Natural killer cell treated with Interleukin-12 subunit alpha and Interleukin-12 subunit beta and Interleukin-15 and Interleukin-18, amount 100 ng/mL, for 72 hours (primary cell): ENCODE results near the gene ANKRD44. TPM values are rescaled to one million over a fixed set of nuclear protein-coding genes. Genes with fewer than 3 reads are reported as not detected.
"Not testable (repeated sequence)": the region's sequence is repeated elsewhere in the genome, so short reads cannot be mapped to it uniquely, and the experiment has no call there.

Experiments used
- ATAC-seq, 2 donors: fragments of 150-1000 bp; cut with Tn5 transposase in 1 of 2; sonication (Bioruptor Pico), chemical (Tn5 transposase) in 1 of 2; 2 replicates each; pipeline ENCODE4 v1.10.0; 2021
- DNase-seq: peaks from one replicate; pipeline ENCODE4 v3.0.0; 2022; ENCODE audit warnings: low spot score
- H3K27ac Mint-ChIP-seq, 2 donors: 1 replicate in 1 of 2; 2 replicates in 1 of 2; pipeline ENCODE4 v1.8.0; 2022; ENCODE audit warnings: mixed read lengths in 2 of 2, mild to moderate bottlenecking in 1 of 2, moderate library complexity in 1 of 2
- H3K27me3 Mint-ChIP-seq, 2 donors: 1 replicate in 1 of 2; 2 replicates in 1 of 2; pipeline ENCODE4 v1.8.0; 2022; ENCODE audit warnings: mixed read lengths in 2 of 2
- H3K36me3 Mint-ChIP-seq: one replicate; pipeline ENCODE4 v1.8.0; 2022; ENCODE audit warnings: mixed read lengths
- H3K4me1 Mint-ChIP-seq, 2 donors: 1 replicate in 1 of 2; 2 replicates in 1 of 2; pipeline ENCODE4 v1.8.0; 2022; ENCODE audit warnings: low read depth in 2 of 2, mixed read lengths in 2 of 2, mild to moderate bottlenecking in 1 of 2
- H3K4me3 Mint-ChIP-seq: one replicate; pipeline ENCODE4 v1.8.0; 2022; ENCODE audit warnings: mixed read lengths
- H3K9me3 Mint-ChIP-seq: 2 replicates; pipeline ENCODE4 v1.8.0; 2022; ENCODE audit warnings: mixed read lengths
- total RNA-seq, 2 donors: library from RNA; stranded (reverse); gene quantifications; one replicate each; pipeline ENCODE4 v1.2.3, GENCODE V29; 2022

Gene ANKRD44
- total RNA-seq, 2 donors from 2014 or later = 307 to 413 TPM

DNA sequence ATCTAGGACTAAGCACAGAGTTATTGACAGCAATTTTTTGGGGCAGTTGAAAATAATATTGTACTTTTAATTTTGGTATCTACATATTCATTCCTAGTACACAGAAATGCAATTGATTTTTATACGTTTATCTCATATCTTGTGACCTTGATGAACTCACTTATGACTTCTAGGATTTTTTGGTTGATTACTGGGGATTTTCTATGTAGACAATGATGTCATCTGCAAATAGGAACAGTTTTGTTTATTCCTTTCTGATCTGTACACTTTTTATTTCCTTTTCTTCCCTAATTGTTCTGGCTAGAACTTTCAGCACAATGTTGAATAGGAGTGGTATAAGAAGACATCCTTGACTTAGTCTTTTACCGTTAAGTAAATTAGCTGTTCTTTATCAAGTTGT lies 240.6 kb downstream of the ANKRD44 start:
- peaks cover 52 to 62% of the 10 kb centered on the region in 2 donors for H3K4me1 Mint-ChIP-seq

DNA sequence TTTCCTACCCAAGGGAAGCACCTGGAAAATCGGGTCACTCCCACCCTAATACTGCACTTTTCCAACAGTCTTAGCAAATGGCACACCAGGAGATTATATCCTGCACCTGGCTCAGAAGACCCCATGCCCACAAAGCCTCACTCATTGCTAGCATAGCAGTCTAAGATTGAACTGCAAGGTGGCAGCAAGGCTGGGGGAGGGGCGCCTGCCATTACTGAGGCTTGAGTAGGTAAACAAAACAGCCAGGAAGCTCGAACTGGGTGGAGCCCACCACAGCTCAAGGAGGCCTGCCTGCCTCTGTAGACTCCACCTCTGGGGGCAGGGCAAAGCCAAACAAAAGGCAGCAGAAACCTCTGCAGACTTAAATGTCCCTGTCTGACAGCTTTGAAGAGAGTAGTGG lies 248.0 kb downstream of the ANKRD44 start:
- H3K27me3 Mint-ChIP-seq, ATAC-seq, H3K4me3 Mint-ChIP-seq, H3K9me3 Mint-ChIP-seq, DNase-seq: not testable (repeated sequence)
- H3K27ac Mint-ChIP-seq = peak overlapping the region in 1 of 2 donors; percentile 68
- peaks cover 31 to 33% of the 10 kb centered on the region in 2 donors for H3K4me1 Mint-ChIP-seq
- H3K36me3 Mint-ChIP-seq = peaks cover 23% of the 10 kb centered on the region

More for the DNA sequence above, 240.6 kb downstream of the ANKRD44 start:
- Mint-ChIP-seq H3K9me3 (no peaks in the 10 kb centered on the region), H3K27me3 (no peaks in the 10 kb centered on the region), H3K27ac (peak overlapping the region; percentile 73 to 85), H3K4me3 (no peak overlapping the region), H3K36me3 (peaks cover 43% of the 10 kb centered on the region)
- DNase-seq (no peak), ATAC-seq (no peak)

DNA sequence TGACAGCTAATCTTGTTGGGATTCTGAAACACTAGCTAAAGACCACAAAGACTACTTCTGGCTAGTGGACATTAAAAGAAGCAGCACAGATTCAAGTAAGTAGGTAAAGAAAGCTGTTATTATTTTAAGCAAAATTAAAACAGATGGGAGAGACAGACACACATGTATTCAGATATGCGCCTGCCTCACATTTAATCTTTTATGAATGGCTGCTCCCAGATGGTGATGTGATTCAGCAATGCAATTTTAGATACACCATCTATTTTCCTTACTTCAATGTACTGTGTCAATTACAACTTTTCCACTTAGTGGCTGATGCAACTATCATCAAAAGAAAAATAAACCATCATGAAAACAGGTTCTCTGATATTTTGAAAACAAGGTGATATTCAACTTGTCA lies 251.1 kb downstream of the ANKRD44 start:
- H3K4me1 Mint-ChIP-seq = peaks cover 25 to 27% of the 10 kb centered on the region in 2 donors
- H3K27me3 Mint-ChIP-seq = no peaks in the 10 kb centered on the region
- H3K27ac Mint-ChIP-seq = no peak overlapping the region
- H3K9me3 Mint-ChIP-seq = peaks cover 12% of the 10 kb centered on the region
- H3K4me3 Mint-ChIP-seq = no peak overlapping the region
- H3K36me3 Mint-ChIP-seq = peaks cover 35% of the 10 kb centered on the region
- no peak for ATAC-seq
- DNase-seq = no peak

DNA sequence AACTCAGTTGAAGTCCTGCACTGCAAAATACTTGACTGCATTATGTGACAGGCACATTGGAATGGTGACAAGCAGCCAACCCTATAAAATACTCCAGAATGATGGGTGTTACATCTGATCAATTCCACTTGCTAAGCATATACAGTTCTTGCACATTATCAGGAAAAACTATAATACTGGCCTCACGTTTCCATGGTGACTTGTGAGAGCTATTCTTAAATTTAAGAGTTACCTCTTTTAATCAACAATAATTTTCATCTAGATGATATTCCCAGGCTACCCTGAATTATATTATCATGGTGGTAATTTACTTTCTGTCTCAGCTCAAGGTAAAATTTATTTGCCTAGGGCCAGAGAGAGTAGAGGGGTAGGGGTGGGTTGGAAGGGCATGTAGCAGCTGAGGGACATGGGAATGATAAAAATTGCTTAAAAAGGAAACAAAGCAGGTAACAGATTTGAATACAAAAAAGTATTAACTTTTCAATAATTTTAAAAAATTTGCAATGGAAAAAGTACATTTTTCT lies 251.7 kb downstream of the ANKRD44 start:
- Mint-ChIP-seq H3K27ac (no peak overlapping the region), H3K36me3 (peaks cover 35% of the 10 kb centered on the region), H3K4me1 (peaks cover 24 to 27% of the 10 kb centered on the region in 2 donors), H3K27me3 (no peaks in the 10 kb centered on the region), H3K4me3 (no peak overlapping the region), H3K9me3 (peaks cover 12% of the 10 kb centered on the region)
- ATAC-seq (no peak), DNase-seq (no peak)

DNA sequence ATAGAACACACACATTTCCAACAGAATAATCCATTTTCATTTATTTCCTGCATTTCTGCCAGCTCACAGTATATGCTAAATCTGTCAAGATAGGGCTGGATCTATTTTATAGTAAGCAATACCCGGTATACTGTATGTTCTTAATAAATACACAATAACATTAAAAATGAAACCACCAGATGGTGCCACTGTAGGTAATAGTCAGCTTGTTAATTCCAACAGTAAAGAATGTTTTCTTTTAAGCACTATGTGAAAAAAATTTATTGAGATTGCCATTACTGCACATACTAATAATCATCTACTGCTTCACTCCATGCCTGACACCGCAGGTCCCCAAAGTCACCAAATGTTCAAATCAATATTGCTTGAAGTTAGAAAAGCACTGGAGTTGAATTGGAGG lies 252.6 kb downstream of the ANKRD44 start:
- H3K4me3 Mint-ChIP-seq = no peak overlapping the region
- DNase-seq = no peak
- H3K4me1 Mint-ChIP-seq = peaks cover 18 to 30% of the 10 kb centered on the region in 2 donors
- H3K27ac Mint-ChIP-seq = no peak overlapping the region
- no peaks in the 10 kb centered on the region for H3K27me3 Mint-ChIP-seq
- no peak for ATAC-seq
- H3K9me3 Mint-ChIP-seq = peaks cover 9% of the 10 kb centered on the region
- peaks cover 35% of the 10 kb centered on the region for H3K36me3 Mint-ChIP-seq

DNA sequence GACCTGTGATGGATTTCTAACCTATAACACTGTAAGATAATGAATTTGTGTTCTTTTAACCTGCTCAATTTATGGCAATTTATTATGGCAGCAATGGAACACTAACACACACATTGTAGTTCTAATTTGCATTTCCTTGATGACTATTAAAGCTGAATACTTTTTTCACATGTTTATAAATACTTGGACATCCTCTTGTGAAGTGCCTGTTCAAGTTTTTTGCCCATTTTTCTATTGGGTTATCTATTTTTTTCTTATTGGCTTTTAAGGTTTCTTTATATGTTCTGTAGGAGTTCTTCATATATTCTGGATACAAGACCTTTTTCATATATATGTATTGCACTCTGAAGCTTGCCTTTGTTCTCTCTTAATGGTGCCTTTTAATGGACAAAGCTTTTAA lies 255.5 kb downstream of the ANKRD44 start:
- no peaks in the 10 kb centered on the region for H3K27me3 Mint-ChIP-seq
- peaks cover 37% of the 10 kb centered on the region for H3K36me3 Mint-ChIP-seq
- H3K9me3 Mint-ChIP-seq = peaks cover 9% of the 10 kb centered on the region
- DNase-seq (no peak), ATAC-seq (no peak)
- H3K4me1 Mint-ChIP-seq = peaks cover 17 to 31% of the 10 kb centered on the region in 2 donors
- peak overlapping the region; percentile 15 to 70 for H3K27ac Mint-ChIP-seq
- H3K4me3 Mint-ChIP-seq = peak overlapping the region; percentile 47

DNA sequence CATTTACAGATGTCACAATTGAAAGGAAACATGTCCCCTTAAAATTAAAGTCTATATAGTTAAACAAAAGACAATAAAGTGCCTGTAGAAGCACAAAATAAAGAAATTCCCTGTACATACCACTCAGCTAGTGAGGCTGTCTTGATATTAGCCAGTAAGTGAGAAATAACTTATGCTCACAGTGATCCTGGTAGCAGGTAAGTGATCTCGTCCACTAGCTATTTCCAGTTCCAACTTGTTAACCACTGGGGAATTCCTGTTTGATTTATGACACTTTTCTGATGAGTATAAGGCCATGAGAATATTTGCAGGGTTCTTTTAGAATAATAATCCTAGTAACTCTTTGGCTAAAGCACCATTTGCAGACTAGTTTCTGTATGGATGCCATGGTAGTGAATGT lies 256.1 kb downstream of the ANKRD44 start:
- Mint-ChIP-seq H3K9me3 (peaks cover 9% of the 10 kb centered on the region), H3K4me1 (peaks cover 17 to 31% of the 10 kb centered on the region in 2 donors), H3K36me3 (peaks cover 44% of the 10 kb centered on the region), H3K27ac (peak overlapping the region; percentile 15 to 70), H3K27me3 (no peaks in the 10 kb centered on the region), H3K4me3 (peak overlapping the region; percentile 47)
- peak; percentile 81 to 83 for ATAC-seq
- DNase-seq = no peak

DNA sequence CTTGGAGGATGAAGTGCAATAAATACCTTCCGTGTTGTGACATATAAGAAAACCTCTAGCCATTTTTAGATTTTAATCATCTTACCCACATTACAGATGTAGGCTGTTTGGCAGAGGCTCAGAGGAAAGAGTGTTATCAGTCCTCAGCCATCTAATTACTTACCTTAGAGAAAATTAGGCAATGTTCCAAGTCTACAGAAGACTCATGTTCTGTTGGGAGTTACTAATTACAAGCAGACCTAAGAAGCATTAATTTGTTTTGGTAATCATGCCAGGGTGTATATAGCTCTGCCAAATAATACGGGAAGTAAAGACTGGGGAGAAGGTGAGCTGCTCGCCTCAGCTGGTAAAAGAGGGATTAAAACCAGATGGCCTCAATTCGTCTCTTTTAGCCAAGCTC lies 258.2 kb downstream of the ANKRD44 start:
- H3K36me3 Mint-ChIP-seq = peaks cover 48% of the 10 kb centered on the region
- H3K4me3 Mint-ChIP-seq = no peak overlapping the region
- no peaks in the 10 kb centered on the region for H3K27me3 Mint-ChIP-seq
- peaks cover 9% of the 10 kb centered on the region for H3K9me3 Mint-ChIP-seq
- peak overlapping the region; percentile 33 to 62 for H3K27ac Mint-ChIP-seq
- ATAC-seq (peak in 1 of 2 donors; percentile 56), DNase-seq (no peak)
- H3K4me1 Mint-ChIP-seq = peaks cover 17 to 31% of the 10 kb centered on the region in 2 donors

DNA sequence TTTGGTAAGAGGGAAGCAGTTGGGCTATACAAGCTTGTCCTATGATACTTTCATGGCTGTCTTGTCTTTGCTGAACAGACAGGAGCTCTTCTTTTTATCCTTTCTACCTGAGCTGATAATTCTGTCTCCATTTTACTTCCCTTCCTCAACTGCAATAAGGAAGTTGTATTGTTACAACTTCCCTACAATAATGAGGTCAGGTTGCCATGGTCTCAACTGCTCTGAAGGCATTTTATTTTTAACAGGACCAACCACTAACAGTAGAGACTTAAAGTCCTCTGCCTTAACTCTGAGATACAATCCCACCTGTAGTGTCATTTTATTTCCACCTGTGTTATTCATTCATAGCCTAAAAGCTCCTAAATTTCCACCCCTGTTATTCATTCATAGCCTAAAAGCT lies 265.5 kb downstream of the ANKRD44 start:
- ATAC-seq (no peak), DNase-seq (no peak)
- Mint-ChIP-seq H3K4me1 (peaks cover 13 to 31% of the 10 kb centered on the region in 2 donors), H3K4me3 (no peak overlapping the region), H3K27ac (peak overlapping the region; percentile 58 to 79), H3K9me3 (no peaks in the 10 kb centered on the region), H3K27me3 (no peaks in the 10 kb centered on the region), H3K36me3 (peaks cover 31% of the 10 kb centered on the region)

DNA sequence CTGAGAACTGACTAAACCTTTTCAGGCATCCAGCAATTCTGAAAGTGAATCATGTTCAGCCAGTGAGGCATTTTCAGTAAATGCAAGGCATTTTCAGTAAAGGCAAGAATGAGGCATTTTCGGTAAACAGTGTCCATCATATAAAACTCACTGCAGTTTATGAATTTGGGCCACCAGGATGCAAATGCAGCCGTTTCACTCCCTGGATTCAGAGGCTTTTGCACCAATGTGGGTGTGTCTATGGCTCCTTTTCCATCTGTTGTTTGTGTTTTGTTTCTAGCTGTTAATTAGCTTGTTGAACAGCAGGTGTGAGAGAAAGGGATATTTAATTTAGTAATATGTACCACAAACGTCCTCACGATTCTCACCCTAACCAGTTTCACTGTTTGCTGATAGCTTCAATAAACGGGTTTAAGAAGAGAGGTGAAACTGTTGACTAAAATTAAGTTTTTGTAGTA lies 267.8 kb downstream of the ANKRD44 start:
- H3K4me3 Mint-ChIP-seq = peak overlapping the region; percentile 50
- peaks cover 22 to 48% of the 10 kb centered on the region in 2 donors for H3K4me1 Mint-ChIP-seq
- DNase-seq (no peak), ATAC-seq (peak in 1 of 2 donors; percentile 64)
- H3K9me3 Mint-ChIP-seq = no peaks in the 10 kb centered on the region
- peaks cover 21% of the 10 kb centered on the region for H3K36me3 Mint-ChIP-seq
- peak overlapping the region; percentile 63 to 74 for H3K27ac Mint-ChIP-seq
- no peaks in the 10 kb centered on the region for H3K27me3 Mint-ChIP-seq

DNA sequence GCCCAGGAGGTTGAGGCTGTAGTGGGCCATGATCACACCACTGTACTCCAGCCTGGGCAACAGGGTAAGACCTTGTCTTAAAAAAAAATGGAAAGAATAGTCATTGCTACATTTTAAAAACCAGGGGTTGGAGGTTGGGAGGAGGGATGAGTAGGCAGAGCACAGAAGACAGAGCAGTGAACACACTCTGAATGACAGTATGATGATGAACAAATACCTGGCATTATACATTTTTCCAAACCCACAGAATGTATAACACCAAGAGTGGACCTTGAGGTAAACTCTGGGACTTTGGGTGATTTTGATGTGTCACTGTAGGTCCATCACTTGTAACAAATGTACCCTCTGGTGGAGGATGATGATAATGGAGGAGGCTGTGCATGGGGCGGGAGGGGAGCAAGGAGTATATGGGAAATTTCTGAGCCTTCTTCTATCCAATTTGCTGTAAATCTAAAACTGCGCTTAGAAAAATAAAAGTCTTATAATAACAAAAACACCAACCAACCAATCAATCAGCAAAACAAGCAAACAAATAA lies 272.6 kb downstream of the ANKRD44 start:
- DNase-seq = no peak
- Mint-ChIP-seq H3K4me3 (no peak overlapping the region), H3K27me3 (no peaks in the 10 kb centered on the region), H3K27ac (peak overlapping the region in 1 of 2 donors; percentile 72), H3K4me1 (peaks cover 36 to 55% of the 10 kb centered on the region in 2 donors), H3K36me3 (peaks cover 38% of the 10 kb centered on the region), H3K9me3 (peaks cover under 1% of the 10 kb centered on the region)
- ATAC-seq = peak; percentile 37 to 40

DNA sequence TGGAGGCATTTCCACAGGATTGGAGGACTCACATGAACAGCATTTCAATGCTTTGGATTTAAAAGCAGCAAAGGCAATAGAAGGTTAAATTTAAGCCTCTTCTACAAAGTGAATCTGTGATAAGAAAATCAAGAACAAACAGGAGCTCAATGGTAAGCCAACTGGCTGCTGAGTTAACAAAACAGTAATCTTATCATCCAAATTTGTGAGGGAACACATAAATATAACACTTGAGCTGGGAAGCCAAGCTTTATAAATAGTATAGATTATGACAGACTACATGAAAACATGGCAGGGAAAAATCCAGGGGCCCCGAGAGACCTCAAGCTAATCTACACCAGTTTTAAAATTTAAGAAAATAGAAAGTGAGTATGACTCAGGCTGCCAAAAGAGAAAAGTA lies 275.6 kb downstream of the ANKRD44 start:
- Mint-ChIP-seq H3K9me3 (peaks cover 4% of the 10 kb centered on the region), H3K4me1 (peaks cover 37 to 49% of the 10 kb centered on the region in 2 donors), H3K27ac (peak overlapping the region in 1 of 2 donors; percentile 27), H3K36me3 (peaks cover 33% of the 10 kb centered on the region), H3K4me3 (no peak overlapping the region), H3K27me3 (no peaks in the 10 kb centered on the region)
- no peak for DNase-seq
- no peak for ATAC-seq

DNA sequence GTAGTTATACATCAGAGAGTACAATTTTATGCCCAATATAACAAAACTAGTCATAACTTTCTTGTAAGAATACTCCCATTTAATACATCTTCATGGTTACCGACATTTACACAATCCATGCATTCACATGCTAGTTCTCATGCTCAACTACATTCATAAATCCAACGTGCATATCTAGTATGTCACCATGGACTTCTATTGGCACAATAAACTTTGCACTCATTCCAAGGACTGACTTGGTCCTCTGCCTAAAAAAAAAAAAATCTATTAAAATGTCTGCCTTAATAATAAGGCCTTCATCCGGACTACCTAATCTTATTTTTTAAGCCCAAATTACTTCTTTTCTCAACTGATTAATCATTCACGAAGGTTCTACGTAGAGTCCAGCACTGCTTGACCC lies 276.3 kb downstream of the ANKRD44 start:
- H3K36me3 Mint-ChIP-seq = peaks cover 36% of the 10 kb centered on the region
- ATAC-seq = no peak
- peaks cover 4% of the 10 kb centered on the region for H3K9me3 Mint-ChIP-seq
- no peak for DNase-seq
- no peak overlapping the region for H3K4me3 Mint-ChIP-seq
- H3K4me1 Mint-ChIP-seq = peaks cover 40 to 46% of the 10 kb centered on the region in 2 donors
- H3K27me3 Mint-ChIP-seq = no peaks in the 10 kb centered on the region
- peak overlapping the region; percentile 27 to 30 for H3K27ac Mint-ChIP-seq

DNA sequence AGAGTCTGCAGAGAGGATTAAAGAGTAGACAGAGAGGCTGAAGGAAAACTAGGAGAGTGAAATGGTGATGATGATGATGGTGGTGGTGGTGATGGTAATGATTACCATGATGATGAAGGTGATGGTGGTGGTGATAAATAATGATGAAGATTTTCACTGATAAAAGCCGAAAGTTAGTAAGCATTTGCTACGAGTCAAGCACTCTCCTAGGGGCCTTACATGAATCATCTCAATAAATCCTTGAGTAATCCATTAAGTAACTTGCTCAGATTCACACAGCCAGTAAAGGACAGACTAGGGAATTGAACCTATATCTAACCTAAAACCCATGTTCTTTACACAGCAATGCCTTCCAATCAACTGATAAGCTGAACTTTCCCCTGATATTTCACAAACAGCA lies 277.4 kb downstream of the ANKRD44 start:
- peaks cover 4% of the 10 kb centered on the region for H3K9me3 Mint-ChIP-seq
- no peaks in the 10 kb centered on the region for H3K27me3 Mint-ChIP-seq
- H3K4me3 Mint-ChIP-seq = no peak overlapping the region
- no peak for ATAC-seq
- peaks cover 41% of the 10 kb centered on the region for H3K36me3 Mint-ChIP-seq
- peaks cover 37 to 46% of the 10 kb centered on the region in 2 donors for H3K4me1 Mint-ChIP-seq
- peak overlapping the region; percentile 27 to 30 for H3K27ac Mint-ChIP-seq
- no peak for DNase-seq
